NCI-H510A (cell line): ENCODE results near the gene NKAIN2.
A peak's percentile ranks its signal among the peaks of the same experiment; 100 is the strongest.

Source experiments
- DNase-seq: peaks from one replicate; lab custom pipeline; 2025; lab: John Stamatoyannopoulos, UW

Gene NKAIN2

DNA sequence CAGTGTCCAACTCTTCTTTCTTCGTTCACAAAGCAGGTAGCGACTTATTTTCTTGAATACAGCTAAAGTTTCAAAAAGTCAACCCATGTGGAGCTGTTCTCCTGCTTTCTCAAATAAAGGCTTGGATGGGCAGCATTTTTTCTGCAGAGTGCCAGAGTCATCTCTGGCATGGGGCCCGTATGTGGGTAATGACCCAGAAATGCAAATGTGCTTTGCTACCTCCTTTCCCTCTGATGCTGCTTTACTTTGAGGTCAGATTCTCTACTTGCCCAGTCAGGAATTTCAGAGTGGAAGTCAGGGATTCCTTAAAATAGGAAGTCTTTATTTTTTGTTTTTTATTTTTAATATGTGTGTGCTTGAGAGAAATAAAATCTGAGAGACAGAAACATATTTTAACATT lies 4.9 kb downstream of the NKAIN2 start:
- DNase-seq, result no peak

GRCh38 chr6:123810214-123810613 lies 6.5 kb downstream of the NKAIN2 start:
- DNase-seq, result no peak

DNA sequence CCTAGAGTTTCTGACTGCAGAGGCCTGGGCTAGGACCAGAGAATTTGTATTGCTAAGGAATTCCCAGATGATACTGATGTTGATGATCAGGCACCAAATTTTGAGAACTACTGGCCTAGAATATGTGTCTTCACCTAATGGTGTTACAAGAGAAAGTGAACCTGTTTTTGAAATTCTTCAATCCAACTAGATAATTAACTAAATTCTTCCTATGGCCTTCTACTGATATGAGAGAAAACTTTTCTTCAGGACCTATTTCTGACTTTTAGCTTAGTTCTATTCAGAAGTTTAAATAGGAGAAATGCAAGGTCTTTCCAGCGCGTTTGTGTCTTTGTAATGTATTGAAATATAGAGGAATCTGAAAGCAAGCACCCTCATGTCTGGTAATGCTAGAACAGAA lies 7.3 kb downstream of the NKAIN2 start:
- DNase-seq, result no peak

- DNase-seq, result no peak
Observed at GRCh38 chr6:123811378-123811777, 7.7 kb downstream of the NKAIN2 start.

DNA sequence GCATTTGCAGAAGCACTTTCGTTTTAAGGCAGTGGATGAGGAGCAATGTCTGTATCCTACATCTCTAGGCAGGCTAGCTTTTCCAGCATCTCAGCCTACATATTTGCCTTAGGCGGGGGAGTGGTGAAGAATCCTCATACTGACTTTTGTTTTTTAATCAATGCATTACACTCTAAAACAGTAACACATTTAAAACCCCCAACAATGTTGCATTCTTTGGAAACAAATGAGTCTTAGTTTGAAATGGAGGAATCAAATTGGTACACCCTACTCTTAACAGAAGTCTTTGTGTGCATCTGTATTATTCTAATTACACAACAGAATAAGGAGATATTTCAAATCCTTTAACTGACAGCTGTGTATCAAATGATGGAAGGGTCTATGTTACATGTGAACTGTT lies 9.0 kb downstream of the NKAIN2 start:
- DNase-seq, result no peak

DNA sequence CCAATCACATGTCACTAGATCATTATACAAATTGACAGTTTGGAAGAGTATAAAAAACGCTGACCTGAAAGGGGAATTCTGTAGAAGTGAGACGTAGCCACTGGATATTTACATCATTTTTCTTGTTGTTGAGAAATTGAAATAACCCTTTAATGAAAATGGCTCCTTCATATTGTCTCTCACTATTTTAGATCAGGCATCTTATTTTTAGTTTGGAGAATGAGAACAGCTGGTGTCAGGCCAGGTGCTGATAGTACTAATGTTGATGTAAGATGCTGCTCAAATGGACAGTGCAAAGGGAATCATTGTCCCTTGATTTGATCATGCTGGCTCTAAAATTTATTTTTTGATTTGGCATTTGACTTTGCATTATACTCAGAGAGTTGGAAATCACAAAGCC lies 17.4 kb downstream of the NKAIN2 start:
- DNase-seq, result no peak

DNA sequence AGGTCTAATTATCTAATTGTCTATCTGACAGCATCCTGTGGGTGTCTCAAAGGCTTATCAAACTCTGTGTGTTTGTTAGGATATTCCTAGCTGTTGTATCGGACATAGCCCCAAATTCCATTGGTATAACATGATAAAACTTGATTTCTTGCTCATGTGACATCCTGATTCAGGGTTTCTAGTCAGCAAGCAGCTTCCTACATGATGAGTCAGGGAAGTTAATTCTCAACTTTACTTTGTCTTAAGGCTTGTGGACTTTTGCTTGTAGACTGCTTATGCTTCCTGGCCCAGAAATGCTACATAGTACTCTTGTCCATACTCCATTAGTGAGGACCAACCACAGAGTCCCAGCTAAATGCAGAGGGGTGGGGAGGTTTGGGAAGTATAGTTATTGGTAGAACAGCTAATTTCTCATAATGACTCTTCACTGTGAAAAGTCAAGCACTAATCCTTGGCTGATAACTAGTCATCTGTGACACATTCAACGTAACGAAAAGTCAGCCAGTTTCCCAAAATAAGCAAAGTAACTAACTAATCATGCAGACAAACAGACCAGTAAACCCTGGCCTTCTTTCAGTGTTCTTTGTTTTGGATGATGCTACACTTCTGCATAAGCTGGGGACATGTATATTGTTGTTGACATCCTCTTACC lies 25.8 kb downstream of the NKAIN2 start:
- no peak for DNase-seq

DNA sequence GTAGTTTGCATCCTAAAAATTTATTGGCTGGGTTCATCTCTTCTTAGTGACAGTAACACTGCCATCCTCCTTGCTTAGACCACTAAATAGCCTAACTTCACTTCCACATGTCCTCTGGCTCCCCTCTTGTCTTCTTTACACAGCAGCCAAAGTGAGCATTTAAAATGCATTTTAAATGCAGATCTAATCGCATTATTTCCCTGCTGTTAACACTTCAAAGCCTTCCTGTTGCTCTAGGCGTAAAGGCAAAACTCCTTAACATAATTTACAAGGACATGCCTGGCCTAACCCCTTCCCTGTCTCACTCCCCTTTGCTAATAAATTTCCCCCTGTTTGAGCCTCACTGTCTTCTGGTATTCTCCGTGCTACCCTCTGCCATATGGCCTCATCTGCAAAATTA lies 26.5 kb downstream of the NKAIN2 start:
- DNase-seq, result no peak

GRCh38 chr6:123838505-123839234 lies 35.0 kb downstream of the NKAIN2 start:
- peak; percentile 20 for DNase-seq

GRCh38 chr6:123841067-123841896 lies 37.6 kb downstream of the NKAIN2 start:
- DNase-seq, result peak; percentile 10

GRCh38 chr6:123844011-123844410 lies 40.3 kb downstream of the NKAIN2 start:
- DNase-seq, result no peak

- no peak for DNase-seq
Observed at GRCh38 chr6:123848347-123848746, 44.7 kb downstream of the NKAIN2 start.

- DNase-seq, result no peak
Observed at GRCh38 chr6:123849406-123849805, 45.7 kb downstream of the NKAIN2 start.

DNA sequence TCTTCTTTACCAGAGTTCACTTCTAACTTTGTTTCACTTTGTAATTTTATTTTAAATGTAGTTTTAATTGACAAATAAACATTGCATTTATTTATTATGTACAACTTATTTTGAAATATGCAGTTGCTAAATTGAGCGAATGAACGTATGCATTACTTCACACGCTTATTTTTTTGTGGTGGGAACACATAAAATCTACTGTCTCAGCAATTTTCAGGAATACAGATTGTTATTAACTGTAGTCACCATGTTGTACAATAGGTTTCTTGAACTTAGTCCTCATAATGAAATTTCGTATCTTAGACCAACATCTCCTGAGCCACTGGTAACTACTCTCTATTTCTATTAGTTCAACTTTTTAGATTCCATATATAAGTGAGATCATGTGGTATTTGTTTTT lies 46.9 kb downstream of the NKAIN2 start:
- DNase-seq, result no peak

GRCh38 chr6:123854201-123854600 lies 50.5 kb downstream of the NKAIN2 start:
- no peak for DNase-seq

DNA sequence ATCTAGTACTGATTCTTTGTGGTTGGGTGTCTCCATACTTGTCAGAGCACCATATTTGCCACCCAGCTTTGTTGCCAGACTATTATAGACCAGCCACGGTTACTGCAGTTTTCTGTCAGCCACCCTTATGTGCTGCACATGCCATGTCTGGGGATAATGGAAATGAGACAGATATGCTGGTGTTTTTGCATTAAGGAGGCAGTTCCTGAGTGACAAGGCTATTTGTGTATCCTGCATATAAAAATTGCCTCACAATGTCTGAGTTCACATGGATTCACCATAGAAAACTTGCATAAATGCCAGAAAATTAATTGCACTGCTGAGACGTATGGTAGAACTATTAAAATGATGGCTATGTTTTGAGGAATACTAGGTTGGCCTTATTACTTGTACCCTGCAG lies 51.8 kb downstream of the NKAIN2 start:
- DNase-seq, result no peak

DNA sequence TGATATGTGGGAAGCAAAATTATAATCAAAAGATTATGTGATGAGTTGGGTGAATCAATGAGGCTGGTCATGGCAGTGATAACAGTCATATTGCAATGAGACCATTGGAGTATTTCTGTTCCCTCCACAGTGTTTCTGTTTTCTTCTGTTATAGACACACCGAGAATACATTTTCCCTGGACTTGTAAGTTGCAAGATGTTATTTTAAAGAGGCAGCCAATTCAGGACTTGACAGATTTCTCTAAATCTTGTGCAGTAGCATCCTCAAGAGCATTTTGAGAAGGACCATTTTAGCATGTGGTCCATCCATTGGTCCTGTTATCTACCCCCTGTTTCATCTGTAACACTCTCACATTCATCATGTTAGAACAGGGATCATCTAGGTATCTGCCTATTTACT lies 55.6 kb downstream of the NKAIN2 start:
- no peak for DNase-seq

GRCh38 chr6:123869334-123869733 lies 65.7 kb downstream of the NKAIN2 start:
- DNase-seq, result no peak

DNA sequence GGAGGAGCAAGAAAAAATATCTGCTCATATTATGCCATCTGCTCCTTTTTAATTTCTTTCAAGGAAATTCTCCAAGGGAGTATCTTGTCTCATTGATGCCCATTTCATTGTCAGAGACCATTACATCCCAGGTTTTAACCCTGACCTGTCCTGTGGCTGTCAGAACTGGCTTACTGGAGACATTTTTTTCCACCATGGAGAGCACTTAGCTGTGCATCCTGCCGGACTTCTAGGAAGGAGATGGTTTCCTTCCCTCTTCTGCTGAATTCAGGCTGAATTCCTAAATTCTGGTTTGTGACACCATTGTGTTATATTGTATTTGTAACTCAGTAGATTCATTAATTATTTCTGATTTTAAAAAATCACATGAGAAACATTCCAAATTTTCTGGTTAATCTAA lies 70.3 kb downstream of the NKAIN2 start:
- DNase-seq, result no peak

DNA sequence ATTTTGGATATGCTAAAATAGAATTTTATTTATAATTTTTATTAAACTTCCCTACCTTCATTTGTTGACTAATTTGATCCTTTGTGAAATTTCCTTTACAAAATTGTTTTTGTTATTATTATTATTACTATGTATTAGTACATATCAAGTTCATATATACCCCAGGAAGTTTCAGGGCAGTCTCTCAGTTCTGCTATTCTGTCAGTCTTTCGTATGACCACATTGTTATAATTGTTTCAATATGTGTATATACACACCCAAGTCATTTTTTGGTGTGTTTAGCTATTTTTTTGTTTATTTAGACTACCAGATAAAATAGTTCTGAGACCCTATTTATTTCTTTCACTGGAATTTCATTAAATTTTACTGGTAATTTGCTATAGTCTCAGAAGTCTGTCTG lies 72.1 kb downstream of the NKAIN2 start:
- no peak for DNase-seq

DNA sequence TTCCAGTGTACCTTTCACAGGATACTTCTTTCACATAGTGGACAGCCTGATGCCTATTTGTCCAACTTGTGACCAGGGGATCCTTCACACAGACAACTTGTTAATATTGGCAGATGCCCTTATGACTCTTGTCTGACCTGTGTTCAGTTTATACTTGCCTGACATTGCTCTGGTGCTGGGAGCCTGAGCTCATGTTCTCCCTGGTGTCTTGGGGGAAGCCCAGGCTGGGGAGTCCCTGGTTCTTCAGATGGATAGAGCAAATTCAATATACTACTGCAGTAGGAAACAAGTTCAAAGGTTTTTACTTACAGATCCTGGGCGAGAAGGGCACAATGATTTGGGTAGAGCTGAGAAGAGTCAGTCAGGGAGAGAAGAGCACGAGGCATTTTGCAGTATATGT lies 76.1 kb downstream of the NKAIN2 start:
- DNase-seq, result no peak

- no peak for DNase-seq
Observed at GRCh38 chr6:123888771-123889513, 85.3 kb downstream of the NKAIN2 start.
